Subcutaneous adipose tissue (tissue), 4 donors: Measurements from ENCODE around the gene CACUL1. TPM values are rescaled to one million over a fixed set of nuclear protein-coding genes. Genes with fewer than 3 reads are reported as not detected.

Experiments used
- CTCF ChIP-seq: fragments of 450-650 bp; IDR thresholded peaks from one replicate; pipeline ENCODE4 v1.5.1; 2016; ENCODE audit warnings: low read depth, mild to moderate bottlenecking, control low read depth, antibody characterized with exemption, moderate library complexity
- total RNA-seq, 4 donors: library from RNA; depleted of rRNA; stranded (reverse); fragments of >200 nt; gene quantifications; one replicate each; pipeline ENCODE4 v1.1.0, GENCODE V29; 2016

The CACUL1 gene
- total RNA-seq, 4 donors from 2014 or later = 37.9 to 51.5 (median 43.8) TPM

- no peak for TF ChIP-seq CTCF
These were observed 25.6 kb downstream of the CACUL1 start for GRCh38 chr10:118729200-118729599.

DNA sequence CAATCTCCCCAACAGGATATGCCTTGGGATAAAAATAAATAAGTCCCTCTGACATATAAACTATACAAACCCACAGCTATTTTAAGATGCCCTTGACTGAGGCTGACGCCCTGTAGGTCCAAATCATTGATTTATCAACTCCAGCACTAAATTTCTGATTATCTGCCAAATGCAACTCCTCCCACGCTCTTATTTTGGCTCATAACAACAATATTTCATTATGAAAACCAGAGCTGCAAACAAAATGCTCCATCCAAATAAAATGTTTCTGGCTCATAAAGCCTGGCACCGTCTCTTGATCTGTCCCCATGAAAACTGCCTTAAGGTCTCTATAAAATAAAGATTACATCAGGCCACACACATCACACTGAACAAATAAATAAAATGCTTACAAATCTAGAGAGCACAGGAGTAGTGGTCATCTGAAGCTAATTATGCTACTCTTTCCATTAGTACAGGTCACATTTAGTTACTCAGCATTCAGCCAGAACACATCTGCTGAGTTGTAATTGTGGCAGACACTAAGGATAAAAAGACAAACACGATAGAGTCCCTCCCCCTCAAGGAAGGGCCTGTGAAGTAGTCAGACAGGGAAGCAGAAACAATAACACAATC is 28.8 kb downstream of the CACUL1 start:
- no peak for TF ChIP-seq CTCF

- TF ChIP-seq CTCF = no peak
These were observed 31.3 kb downstream of the CACUL1 start for GRCh38 chr10:118723466-118723865.

DNA sequence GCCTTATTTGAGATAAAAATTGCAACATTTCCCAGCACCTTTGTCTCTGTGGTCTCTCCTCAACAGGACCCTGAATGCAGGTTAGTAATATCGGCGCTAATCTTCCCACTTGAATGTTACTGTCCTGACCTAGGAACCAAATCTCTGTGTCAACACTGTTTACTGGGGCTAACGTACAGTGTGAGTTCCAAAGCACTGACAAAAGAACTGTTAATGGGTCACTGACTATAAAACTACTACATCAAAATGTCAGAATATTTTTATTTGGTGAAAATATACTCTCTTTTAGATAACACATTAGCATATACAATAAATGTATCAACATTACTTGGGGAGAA is 33.3 kb downstream of the CACUL1 start:
- no peak for TF ChIP-seq CTCF

- no peak for TF ChIP-seq CTCF
These were observed 33.9 kb downstream of the CACUL1 start for GRCh38 chr10:118720685-118721538.

- TF ChIP-seq CTCF = no peak
These were observed 40.4 kb downstream of the CACUL1 start for GRCh38 chr10:118714366-118714765.

GRCh38 chr10:118712930-118713634 is 41.7 kb downstream of the CACUL1 start:
- no peak for TF ChIP-seq CTCF
